GM20000 (cell line): Measurements from ENCODE around the gene TRAIP.

Experiments
- DNase-seq: peaks from one replicate; pipeline ENCODE4 v3.0.0; 2012; ENCODE audit warnings: low spot score
- TF ChIP-seq, protein P1 (sequence below): IDR thresholded peaks from 2 replicates; pipeline ENCODE4 v1.5.1; 2012; ENCODE audit warnings: mild to moderate bottlenecking, control low read depth; ENCODE audit errors: extremely low read depth, missing control alignments

Gene TRAIP

DNA sequence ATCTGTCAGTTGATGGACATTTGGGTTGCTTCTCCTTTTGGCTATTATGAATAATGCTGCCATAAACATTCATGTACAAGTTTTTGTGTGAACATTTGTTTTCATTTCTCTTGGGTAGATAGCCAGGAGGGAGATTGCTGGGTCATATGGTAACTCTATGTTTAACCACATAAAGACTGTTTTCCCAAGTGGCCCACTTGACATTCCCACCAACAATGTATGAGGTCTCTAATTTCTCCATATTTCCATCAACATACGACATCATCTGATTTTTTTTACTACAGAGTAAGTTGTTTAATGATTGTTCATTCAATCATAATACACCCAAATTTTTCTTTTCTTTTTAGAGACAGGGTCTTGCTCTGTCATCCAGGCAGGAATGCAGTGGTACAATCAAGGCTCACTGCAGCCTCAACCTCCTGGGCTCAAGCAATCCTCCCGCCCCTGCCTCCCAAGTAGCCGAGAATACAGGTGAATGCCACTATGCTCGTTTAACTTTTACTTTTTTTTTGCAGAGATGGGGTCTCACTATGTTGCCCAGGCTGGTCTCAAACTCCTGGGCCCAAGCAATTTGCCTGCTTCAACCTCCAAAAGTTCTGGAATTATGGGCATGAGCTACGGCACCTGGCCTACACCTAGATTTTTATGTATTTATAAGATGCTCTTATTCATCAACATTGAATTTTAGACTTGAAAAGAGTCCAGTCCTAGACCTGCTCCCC is 76.8 kb downstream of the TRAIP start:
- DNase-seq = no peak
- TF ChIP-seq, protein P1, sequence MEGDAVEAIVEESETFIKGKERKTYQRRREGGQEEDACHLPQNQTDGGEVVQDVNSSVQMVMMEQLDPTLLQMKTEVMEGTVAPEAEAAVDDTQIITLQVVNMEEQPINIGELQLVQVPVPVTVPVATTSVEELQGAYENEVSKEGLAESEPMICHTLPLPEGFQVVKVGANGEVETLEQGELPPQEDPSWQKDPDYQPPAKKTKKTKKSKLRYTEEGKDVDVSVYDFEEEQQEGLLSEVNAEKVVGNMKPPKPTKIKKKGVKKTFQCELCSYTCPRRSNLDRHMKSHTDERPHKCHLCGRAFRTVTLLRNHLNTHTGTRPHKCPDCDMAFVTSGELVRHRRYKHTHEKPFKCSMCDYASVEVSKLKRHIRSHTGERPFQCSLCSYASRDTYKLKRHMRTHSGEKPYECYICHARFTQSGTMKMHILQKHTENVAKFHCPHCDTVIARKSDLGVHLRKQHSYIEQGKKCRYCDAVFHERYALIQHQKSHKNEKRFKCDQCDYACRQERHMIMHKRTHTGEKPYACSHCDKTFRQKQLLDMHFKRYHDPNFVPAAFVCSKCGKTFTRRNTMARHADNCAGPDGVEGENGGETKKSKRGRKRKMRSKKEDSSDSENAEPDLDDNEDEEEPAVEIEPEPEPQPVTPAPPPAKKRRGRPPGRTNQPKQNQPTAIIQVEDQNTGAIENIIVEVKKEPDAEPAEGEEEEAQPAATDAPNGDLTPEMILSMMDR = no peak
